ENCODE measurements around the gene MAEA.

Gene MAEA

DNA sequence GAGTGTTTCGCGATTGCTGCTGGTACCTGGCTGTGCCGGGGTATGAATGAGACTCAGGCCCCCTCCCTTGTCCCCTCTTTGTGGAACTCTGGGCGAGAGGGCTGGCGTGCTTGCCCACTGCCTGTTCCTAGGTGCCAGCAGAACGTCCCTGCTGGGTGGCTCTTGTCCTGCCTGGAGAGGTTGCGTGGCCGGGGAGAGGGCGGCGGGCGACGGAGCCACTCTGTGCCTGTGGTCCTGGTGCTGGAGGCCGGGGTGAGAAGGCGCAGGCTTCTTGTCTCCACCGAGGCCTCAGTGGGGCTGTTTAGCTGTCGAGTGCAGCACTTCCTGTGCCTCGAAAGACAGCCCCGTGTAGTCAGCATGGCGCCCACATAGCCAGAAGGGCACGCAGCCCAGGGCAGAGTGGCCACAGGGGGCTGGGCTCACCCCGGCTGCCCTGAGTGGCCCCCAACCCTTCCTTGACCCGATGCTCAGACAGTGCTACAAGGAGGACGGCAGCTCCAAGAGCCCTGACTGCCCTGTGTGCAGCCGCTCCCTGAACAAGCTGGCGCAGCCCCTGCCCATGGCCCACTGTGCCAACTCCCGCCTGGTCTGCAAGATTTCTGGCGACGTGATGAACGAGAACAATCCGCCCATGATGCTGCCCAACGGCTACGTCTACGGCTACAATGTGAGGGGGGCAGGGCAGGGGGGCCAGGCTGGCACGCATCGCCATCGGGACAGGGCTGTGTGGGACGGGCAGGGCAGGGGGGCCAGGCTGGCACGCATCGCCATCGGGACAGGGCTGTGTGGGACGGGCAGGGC is 48.5 kb downstream of the MAEA start:
- no peak for DNase-seq

DNA sequence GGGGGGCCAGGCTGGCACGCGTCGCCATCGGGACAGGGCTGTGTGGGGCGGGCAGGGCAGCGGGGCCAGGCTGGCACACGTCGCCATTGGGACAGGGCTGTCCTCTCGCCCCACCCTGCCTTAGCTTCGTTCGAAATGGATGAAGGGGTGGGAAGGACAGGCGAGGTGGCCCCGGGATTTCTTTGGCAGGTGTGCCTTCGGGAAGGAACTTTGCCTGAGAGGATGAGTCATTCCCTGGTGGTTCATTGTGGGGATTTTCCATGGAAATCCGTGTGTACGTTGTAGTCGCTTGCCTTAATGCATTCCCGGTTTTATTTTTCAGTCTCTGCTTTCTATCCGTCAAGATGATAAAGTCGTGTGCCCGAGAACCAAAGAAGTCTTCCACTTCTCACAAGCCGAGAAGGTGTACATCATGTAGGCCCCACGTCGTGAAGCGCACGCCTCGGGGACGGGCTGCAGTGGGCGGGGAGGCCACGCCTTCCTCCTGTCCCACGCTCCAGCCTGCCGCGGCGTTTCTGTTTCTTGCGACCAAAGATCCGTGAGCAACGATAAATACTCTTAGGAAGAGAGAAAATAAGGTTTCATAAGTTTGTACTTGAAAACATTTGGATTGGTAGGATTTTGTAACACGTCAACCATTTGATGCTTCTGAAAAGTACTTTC is 49.2 kb downstream of the MAEA start:
- no peak for DNase-seq

DNA sequence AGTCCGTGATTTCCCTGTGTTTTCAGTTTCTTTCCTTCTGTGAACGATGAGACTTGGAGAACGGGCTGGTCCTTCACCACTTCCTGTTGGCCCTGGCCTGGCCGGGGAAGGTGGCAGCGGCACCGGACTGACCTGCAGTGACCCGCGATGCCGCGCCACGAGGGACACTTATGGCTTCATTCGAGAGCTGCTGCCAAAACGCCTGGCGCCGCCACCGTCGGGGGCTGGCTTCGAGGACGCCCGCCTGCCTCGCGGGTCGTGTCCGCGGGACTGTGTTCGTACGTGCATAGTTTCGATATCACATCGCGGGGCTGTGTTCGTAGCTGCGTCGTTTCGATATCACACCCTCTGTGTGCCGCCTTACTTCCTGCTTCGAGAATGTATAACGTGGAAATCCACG is 49.8 kb downstream of the MAEA start:
- no peak for DNase-seq

- no peak for DNase-seq
Observed at GRCh38 chr4:1340181-1340747, 50.6 kb downstream of the MAEA start.

DNA sequence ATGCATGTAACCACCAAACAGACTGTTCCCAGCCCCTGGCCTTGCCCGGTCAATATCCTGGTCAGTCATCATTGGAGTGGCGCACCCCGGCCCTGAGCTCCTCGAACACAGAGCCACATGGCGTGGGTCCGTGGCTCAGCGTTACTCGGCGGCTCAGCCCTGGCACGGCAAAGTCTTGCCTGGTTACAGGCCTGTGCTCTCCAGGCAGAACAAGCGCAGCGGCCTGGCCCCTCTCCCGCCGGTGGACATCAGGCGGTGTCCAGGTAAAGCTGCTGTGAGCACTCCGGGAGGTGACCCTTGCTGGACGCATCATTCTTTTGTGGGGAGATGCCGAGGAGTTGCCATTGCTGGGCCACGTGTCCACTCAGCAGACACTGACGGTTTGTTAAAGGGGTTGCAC is 51.2 kb downstream of the MAEA start:
- DNase-seq: no peak

- DNase-seq: no peak
Observed at GRCh38 chr4:1342003-1342402, 52.3 kb downstream of the MAEA start.

DNA sequence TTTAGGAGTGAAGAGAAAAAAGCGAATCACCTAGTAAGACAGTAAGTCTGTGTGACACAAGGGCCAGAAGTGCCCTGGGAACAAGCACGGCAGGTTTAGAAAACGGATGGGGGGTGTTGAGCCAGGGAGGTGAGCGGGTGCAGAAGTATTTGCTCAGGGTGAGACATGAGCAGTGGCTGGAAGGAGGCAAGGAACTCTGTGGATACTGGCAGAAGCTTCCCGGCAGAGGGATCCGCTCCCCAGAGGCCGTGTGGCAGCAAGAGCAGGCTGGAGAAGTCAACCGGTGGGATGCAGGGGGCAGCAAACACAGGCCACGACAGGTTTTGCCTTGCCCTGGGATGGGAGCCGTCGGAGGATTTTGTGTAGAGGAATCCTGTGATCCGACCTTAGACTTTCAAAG is 55.0 kb downstream of the MAEA start:
- DNase-seq: no peak

- peak; percentile 91 for DNase-seq
Observed at GRCh38 chr4:1345903-1346780, 56.5 kb downstream of the MAEA start.

- DNase-seq: peak; percentile 100
Observed at GRCh38 chr4:1346781-1347409, 57.2 kb downstream of the MAEA start, which contains the start of gene UVSSA. TSS of gene UVSSA (plus strand) at chr4:1347208. CDS start at chr4:1348092, 884 bp downstream.

DNA sequence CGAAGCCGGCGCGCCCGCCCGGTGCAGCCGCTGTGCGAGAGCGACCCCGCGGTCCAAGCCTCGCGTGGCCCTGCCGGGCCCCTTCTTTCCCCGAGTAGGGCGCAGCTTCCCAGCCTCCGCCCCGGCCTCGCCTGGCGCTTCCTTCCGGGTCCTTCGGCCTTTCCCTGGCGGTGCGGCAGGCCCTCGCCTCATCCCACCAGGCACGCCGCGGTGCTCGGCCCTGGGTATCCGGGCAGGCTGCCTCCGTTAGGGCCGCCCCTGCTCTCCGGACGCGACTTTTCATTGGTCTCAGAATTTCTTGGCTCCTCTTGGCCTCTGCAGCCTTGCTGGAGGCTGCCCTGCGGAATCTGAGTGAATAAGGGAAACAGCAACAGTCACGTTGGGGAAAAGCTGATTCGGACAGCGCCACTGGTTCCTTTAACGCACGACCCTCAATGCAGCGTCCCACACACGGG is 57.7 kb downstream of the MAEA start:
- peak; percentile 86 for DNase-seq

- DNase-seq: no peak
Observed at GRCh38 chr4:1348014-1348513, 58.4 kb downstream of the MAEA start.

DNA sequence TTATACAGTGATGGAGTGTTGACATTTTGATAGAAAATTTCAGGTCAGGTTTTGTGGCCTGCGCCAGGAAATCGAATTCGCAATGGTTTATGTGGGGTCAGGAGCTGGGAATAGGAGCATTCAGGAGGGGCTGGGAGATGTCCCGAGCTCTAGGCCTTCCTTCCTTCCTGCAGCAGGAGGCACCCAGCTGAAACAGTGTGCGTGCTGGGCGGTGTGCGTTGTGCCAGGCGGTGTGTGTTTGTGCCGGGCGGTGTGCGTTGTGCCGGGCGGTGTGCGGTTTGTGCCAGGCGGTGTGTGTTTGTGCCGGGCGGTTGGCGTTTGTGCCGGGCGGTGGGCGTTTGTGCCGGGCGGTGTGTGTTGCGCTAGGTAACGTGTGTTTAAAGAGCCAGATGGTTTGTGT is 59.1 kb downstream of the MAEA start:
- no peak for DNase-seq

DNA sequence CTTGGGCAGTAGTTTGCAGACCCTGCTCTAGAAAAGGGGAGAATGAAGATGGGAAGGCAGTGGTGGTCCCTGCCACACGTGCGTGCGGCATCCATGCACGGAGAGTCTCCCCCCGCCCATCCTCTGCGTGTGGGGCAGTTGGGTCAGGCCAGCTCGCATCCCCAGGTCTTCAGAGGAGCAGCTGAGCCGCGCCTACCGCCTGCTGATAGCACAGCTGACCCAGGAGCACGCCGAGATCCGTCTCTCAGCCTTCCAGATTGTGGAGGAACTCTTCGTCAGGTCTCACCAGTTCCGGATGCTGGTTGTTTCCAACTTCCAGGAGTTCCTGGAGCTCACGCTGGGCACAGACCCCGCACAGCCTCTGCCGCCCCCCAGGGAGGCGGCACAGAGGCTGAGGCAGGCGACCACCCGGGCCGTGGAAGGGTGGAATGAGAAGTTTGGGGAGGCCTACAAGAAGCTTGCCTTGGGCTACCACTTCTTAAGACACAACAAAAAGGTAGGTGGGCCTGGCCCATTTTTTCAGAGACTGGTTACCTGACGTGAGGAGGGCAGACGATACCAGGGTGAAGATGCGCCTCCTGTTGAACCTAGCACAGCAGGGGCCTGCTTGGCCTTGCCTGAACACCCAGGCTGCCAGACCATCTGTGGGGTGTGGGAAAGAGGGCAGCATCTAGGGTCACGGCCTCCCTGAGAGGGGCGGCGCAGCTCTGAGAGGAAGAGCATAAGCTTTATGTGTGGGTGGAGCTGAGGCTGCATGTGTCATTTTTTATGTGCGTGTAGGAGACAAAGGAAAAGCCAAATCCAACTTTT is 59.9 kb downstream of the MAEA start:
- DNase-seq: no peak

- DNase-seq: no peak
Observed at GRCh38 chr4:1350169-1350520, 60.5 kb downstream of the MAEA start.

- peak; percentile 93 for DNase-seq
Observed at GRCh38 chr4:1351854-1352566, 62.3 kb downstream of the MAEA start.

DNA sequence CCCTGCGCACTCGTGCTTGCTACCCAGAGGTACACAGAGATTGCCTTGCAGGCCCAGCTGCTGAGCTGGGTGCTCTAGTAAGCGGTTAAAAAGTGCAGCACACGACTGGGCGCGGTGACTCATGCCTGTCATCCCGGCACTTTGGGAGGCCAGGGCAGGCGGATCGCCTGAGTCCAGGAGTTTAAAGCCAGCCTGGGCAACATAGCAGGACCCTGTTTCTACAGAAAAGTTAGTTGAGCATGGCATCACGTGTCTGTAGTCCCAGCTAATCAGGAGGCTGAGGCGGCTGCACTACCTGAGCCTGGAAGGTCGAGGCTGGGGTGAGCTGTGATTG is 62.8 kb downstream of the MAEA start:
- DNase-seq: no peak

DNA sequence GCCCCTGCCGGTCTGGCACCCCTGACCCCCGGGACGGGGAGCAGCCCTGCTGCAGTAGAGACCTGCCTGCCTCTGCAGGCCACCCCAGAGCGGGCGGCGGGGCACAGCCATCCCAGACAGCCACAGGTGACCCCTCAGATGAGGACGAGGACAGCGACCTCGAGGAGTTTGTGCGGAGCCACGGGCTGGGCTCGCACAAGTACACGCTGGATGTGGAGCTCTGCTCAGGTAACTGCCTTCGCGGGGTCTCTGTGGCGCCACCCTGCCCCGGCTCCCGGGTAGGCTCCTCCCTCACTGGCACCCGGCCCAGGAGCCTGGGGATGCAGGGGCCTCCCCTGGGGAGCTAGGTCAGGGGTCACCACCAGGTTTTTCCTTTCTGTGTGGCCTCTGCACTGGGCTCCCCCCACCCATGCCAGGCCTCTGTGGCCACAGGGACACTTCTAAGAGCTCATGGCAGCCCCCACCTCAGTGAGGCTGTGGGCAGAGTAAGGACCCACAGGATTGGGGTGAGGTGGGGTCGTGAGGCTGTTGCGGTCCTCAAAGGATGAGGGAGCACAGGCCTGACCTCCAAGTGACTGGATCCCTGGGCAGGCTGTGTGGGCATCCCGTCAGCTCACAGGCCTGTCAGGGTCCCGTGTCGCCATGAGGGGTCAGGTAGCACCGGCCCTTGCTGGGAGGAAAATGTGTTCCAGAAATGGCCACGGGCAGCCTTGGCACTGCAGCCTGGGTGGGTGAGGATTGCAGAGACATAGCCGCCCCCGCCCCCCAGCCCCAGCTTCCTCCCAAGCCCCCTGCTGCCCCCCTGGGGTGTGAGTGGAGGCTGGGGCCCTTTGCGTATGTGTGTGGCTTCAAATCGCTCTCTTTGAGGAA is 63.7 kb downstream of the MAEA start:
- no peak for DNase-seq

DNA sequence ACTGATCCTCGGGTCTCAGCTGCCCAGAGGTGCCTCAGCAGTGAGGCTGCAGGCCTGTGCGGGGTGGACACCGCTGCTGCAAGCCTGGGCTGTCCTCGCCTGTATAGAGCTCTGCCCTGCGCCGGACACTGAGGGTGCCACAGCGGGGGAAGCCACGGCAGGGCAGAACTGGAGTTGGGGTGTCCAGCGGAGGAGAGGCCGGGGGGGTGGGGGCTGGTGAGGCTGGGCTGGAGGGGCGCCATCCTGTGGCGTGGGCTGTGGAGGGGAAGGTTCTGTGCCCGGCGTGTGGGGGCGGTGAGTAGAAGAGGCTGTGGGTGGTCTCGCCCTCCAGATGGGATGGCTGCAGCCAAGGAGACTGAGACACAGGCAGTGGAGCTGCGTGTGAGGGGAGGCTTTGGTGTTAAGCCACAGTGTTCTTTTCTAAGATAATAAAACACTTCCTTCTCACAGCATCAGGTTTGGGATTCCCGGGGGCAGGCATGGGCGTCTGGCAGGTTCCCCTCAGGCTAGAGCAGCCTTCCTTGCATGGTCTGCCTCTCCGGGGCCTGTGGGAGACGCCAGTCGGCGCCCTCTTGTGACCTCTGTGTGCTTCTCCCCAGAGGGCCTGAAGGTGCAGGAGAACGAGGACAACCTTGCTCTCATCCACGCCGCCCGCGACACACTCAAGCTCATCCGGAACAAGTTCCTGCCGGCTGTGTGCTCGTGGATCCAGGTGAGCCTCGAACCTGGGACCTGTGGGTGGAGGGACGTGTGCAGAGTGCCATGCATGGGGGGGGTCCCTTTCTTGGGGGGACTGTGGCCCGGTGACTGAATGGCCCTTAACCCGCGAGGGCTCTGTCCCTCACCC is 64.7 kb downstream of the MAEA start:
- DNase-seq: no peak

DNA sequence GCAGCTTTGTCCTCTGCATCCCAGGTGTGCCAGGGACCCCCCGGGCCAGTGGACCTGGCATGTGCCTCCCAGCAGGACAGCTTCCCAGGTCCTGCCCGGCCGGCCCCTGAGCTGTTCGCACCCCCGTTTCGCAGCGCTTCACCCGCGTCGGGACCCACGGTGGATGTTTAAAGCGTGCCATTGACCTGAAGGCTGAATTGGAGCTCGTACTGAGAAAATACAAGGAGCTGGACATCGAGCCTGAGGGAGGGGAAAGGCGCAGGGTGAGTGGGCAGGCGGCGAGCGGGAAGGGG is 65.2 kb downstream of the MAEA start:
- DNase-seq: no peak

Data from eye (tissue), 1 donor.